SKM-1 treated with dmso at 0.1 percent for 144 hours (cell line): Measurements from ENCODE around the gene RTN4RL1.

ENCODE experiments used
- DNase-seq: peaks from one replicate; lab custom pipeline; 2025; ENCODE audit not compliant: unreplicated experiment; lab: John Stamatoyannopoulos, UW

Gene RTN4RL1

GRCh38 chr17:1949754-1950153, 75.4 kb downstream of the RTN4RL1 start:
- DNase-seq = no peak

- no peak for DNase-seq
Measured at GRCh38 chr17:1948517-1948825, 76.7 kb downstream of the RTN4RL1 start.

- no peak for DNase-seq
Measured at GRCh38 chr17:1947743-1948516, 77.2 kb downstream of the RTN4RL1 start.

- DNase-seq = no peak
Measured at GRCh38 chr17:1947229-1947742, 77.8 kb downstream of the RTN4RL1 start.

- no peak for DNase-seq
Measured at GRCh38 chr17:1946021-1946932, 78.9 kb downstream of the RTN4RL1 start.

GRCh38 chr17:1945621-1946020, 79.5 kb downstream of the RTN4RL1 start:
- DNase-seq = no peak

- DNase-seq = no peak
Measured at GRCh38 chr17:1943436-1943831, 81.7 kb downstream of the RTN4RL1 start.

- DNase-seq = no peak
Measured at GRCh38 chr17:1942666-1943435, 82.3 kb downstream of the RTN4RL1 start.

GRCh38 chr17:1942066-1942365, 83.1 kb downstream of the RTN4RL1 start:
- DNase-seq = no peak

- no peak for DNase-seq
Measured at GRCh38 chr17:1941272-1942065, 83.7 kb downstream of the RTN4RL1 start.

- DNase-seq = no peak
Measured at GRCh38 chr17:1940810-1941185, 84.3 kb downstream of the RTN4RL1 start.

- no peak for DNase-seq
Measured at GRCh38 chr17:1939981-1940809, 84.9 kb downstream of the RTN4RL1 start.

- DNase-seq = no peak
Measured at GRCh38 chr17:1937461-1937860, 87.7 kb downstream of the RTN4RL1 start.

- DNase-seq = no peak
Measured at GRCh38 chr17:1936766-1937165, 88.4 kb downstream of the RTN4RL1 start.

GRCh38 chr17:1934901-1935300, 90.2 kb downstream of the RTN4RL1 start:
- DNase-seq = no peak

GRCh38 chr17:1933875-1934715, 91.0 kb downstream of the RTN4RL1 start:
- DNase-seq = no peak

GRCh38 chr17:1931844-1932579, 93.1 kb downstream of the RTN4RL1 start:
- DNase-seq = no peak

GRCh38 chr17:1930337-1930645, 94.8 kb downstream of the RTN4RL1 start:
- no peak for DNase-seq

GRCh38 chr17:1928976-1929375, 96.2 kb downstream of the RTN4RL1 start:
- DNase-seq = no peak
